ENCODE results near the gene ASTN2.

The ASTN2 gene

DNA sequence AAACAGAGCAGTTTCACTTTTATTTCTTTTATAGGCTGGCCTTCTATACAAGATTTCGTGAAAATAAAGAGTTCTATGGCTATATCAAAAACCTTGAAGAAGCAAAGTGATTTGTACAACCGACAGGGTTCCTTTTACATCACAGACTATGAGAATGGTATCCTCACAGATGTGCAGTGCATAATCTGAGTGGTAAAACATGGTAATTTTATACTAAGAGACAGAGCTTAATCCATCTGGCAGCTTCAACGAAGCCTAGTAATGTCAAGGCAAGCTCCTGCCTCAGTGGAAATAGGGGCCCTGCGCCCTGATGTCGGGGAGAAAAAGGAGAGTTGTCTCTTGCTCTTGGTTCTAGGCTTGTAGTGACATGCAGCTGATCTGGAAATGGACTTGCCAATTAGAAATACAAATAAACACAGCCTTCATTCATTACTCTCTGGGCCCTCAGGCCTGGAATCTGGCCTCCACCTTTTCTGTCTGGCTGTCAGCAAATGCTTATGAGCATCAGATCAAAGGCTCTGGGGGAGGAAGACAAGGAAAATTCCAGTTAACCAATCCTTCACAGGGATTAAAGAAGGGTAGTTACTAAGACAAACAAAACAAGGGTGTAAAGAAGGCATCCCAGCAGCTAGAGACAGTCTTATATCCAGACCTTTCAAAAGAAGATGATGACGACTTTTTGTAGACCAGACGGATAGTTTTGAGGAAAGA lies 761.4 kb downstream of the ASTN2 start:
- no peak overlapping the region for H3K4me3 ChIP-seq (replicated peaks; ENCODE audit: low read depth, low read length)

DNA sequence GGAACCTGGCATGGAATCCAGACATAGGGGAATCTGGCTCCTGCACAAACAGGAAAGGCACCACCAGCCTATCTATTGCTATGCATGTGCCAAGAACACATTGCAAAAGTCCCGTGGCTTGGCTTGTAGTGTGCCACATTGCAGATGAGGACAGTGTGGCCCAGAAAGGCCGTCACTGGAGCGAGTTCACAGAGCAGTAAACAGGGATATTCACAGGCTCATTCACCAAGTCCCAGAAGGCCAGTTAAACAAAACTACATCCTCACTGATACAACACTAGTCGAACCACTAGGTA lies 767.4 kb downstream of the ASTN2 start:
- DNase-seq (ENCODE audit: extremely low read depth, low read depth), result no peak
- TF ChIP-seq, protein P1, sequence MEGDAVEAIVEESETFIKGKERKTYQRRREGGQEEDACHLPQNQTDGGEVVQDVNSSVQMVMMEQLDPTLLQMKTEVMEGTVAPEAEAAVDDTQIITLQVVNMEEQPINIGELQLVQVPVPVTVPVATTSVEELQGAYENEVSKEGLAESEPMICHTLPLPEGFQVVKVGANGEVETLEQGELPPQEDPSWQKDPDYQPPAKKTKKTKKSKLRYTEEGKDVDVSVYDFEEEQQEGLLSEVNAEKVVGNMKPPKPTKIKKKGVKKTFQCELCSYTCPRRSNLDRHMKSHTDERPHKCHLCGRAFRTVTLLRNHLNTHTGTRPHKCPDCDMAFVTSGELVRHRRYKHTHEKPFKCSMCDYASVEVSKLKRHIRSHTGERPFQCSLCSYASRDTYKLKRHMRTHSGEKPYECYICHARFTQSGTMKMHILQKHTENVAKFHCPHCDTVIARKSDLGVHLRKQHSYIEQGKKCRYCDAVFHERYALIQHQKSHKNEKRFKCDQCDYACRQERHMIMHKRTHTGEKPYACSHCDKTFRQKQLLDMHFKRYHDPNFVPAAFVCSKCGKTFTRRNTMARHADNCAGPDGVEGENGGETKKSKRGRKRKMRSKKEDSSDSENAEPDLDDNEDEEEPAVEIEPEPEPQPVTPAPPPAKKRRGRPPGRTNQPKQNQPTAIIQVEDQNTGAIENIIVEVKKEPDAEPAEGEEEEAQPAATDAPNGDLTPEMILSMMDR (IDR thresholded peaks at IDR 0.05; ENCODE audit: low read depth, low read length, missing control alignments), result no peak
- H3K4me3 ChIP-seq (replicated peaks; ENCODE audit: low read depth, low read length), result no peak overlapping the region

More for the DNA sequence above, 761.4 kb downstream of the ASTN2 start:
- TF ChIP-seq, protein P1 (IDR thresholded peaks at IDR 0.05; ENCODE audit: low read depth, low read length, missing control alignments), result no peak
- DNase-seq (ENCODE audit: extremely low read depth, low read depth), result no peak

GRCh38 chr9:116646661-116647514 lies 768.0 kb downstream of the ASTN2 start:
- H3K4me3 ChIP-seq (replicated peaks; ENCODE audit: low read depth, low read length), result no peak overlapping the region
- DNase-seq (ENCODE audit: extremely low read depth, low read depth), result no peak
- TF ChIP-seq, protein P1 (IDR thresholded peaks at IDR 0.05; ENCODE audit: low read depth, low read length, missing control alignments), result peak; percentile 52

GRCh38 chr9:116644091-116644688 lies 770.7 kb downstream of the ASTN2 start:
- no peak for DNase-seq (ENCODE audit: extremely low read depth, low read depth)
- TF ChIP-seq, protein P1 (IDR thresholded peaks at IDR 0.05; ENCODE audit: low read depth, low read length, missing control alignments), result no peak
- no peak overlapping the region for H3K4me3 ChIP-seq (replicated peaks; ENCODE audit: low read depth, low read length)

GRCh38 chr9:116643691-116644090 lies 771.2 kb downstream of the ASTN2 start:
- DNase-seq (ENCODE audit: extremely low read depth, low read depth), result peak; percentile 32
- TF ChIP-seq, protein P1 (IDR thresholded peaks at IDR 0.05; ENCODE audit: low read depth, low read length, missing control alignments), result no peak

GRCh38 chr9:116641292-116642059 lies 773.4 kb downstream of the ASTN2 start:
- DNase-seq (ENCODE audit: extremely low read depth, low read depth), result no peak
- no peak overlapping the region for H3K4me3 ChIP-seq (replicated peaks; ENCODE audit: low read depth, low read length)
- TF ChIP-seq, protein P1 (IDR thresholded peaks at IDR 0.05; ENCODE audit: low read depth, low read length, missing control alignments), result no peak

More at GRCh38 chr9:116643691-116644090, 771.2 kb downstream of the ASTN2 start:
- H3K4me3 ChIP-seq (replicated peaks; ENCODE audit: low read depth, low read length), result no peak overlapping the region

All from HFF-Myc (cell line).